Spleen (tissue), 7 donors: Measurements from ENCODE around the gene HNF1B.

Experiments
- POLR2A ChIP-seq, 3 donors: fragments of 450-650 bp; IDR thresholded peaks; one replicate each; pipeline ENCODE4 v1.5.1; 2017; ENCODE audit warnings: antibody characterized with exemption in 3 of 3, mild to moderate bottlenecking in 1 of 3
- POLR2AphosphoS5 ChIP-seq, 3 donors: sonication (generic); formaldehyde crosslinking; IDR thresholded peaks; one replicate each; pipeline ENCODE4 v1.5.1; 2017; ENCODE audit warnings: antibody characterized with exemption in 3 of 3
- TF ChIP-seq, protein P1 (sequence below), 11 experiments: fragments of 200-600 bp in 7 of 11; fragments of 450-650 bp in 4 of 11; sonication (generic) in 4 of 11; IDR thresholded peaks in 8 of 11; conservative IDR thresholded peaks in 3 of 11; 1 replicate in 7 of 11; 2 replicates in 4 of 11; pipeline versions ENCODE4 v1.4.0 to v1.8.0; 2016 to 2021; ENCODE audit warnings: antibody characterized with exemption in 11 of 11, inconsistent platforms in 4 of 11, mild to moderate bottlenecking in 1 of 11
- donor health status: DM: no; HTN: no; CAD: no; lungs with moderate emphysema.
- donor health status: DM: no; HTN: no; CAD: no.
- donor health status: DM: no; HTN: no; CAD: no.

DNA sequence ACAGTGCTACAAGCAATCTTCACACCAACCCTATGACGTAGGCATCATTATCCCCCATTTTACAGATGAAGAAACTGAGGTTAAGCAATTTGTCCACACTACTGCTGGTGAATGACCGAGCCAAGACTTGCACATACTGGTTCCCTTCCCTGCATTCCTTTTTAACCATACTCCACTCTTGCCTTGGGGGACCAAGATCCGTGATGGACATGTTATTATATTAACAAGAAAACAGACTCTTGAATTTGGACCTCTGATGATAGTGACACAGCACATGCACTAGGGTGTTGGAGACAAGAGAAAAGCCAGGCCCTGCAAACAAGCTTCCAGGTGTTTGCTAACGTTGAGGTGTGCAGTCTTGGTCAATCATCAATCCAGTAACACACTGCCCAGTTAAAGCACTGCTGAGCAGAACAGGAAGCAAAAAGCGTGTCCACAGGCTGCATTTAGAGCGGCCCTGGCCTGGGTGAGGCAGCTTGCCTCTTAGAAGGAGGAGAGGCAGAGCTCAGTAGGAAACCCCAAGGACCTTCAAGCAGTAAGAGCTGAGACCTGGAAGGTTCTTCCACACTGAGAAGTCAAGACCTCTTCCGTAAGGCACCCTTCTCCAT, 36.7 kb downstream of the HNF1B start:
- TF ChIP-seq, protein P1, sequence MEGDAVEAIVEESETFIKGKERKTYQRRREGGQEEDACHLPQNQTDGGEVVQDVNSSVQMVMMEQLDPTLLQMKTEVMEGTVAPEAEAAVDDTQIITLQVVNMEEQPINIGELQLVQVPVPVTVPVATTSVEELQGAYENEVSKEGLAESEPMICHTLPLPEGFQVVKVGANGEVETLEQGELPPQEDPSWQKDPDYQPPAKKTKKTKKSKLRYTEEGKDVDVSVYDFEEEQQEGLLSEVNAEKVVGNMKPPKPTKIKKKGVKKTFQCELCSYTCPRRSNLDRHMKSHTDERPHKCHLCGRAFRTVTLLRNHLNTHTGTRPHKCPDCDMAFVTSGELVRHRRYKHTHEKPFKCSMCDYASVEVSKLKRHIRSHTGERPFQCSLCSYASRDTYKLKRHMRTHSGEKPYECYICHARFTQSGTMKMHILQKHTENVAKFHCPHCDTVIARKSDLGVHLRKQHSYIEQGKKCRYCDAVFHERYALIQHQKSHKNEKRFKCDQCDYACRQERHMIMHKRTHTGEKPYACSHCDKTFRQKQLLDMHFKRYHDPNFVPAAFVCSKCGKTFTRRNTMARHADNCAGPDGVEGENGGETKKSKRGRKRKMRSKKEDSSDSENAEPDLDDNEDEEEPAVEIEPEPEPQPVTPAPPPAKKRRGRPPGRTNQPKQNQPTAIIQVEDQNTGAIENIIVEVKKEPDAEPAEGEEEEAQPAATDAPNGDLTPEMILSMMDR (IDR thresholded peaks at IDR 0.05 in 8 of 11, conservative IDR thresholded peaks at IDR 0.05 in 3 of 11) = no peak
- TF ChIP-seq POLR2AphosphoS5 (IDR thresholded peaks at IDR 0.05) (no peak), POLR2A (IDR thresholded peaks at IDR 0.05) (no peak)
